BLaER1 (cell line): ENCODE measurements around the gene TNS1.

ENCODE experiments used
- H3K27ac ChIP-seq: shearing (Covaris generic); formaldehyde crosslinking; 2 replicates; pipeline ENCODE4 v1.8.1; 2022
- H3K27me3 ChIP-seq: shearing (Covaris generic); formaldehyde crosslinking; 2 replicates; pipeline ENCODE4 v1.8.1; 2022
- H3K36me3 ChIP-seq: shearing (Covaris generic); formaldehyde crosslinking; 2 replicates; pipeline ENCODE4 v1.8.1; 2022
- H3K4me1 ChIP-seq: shearing (Covaris generic); formaldehyde crosslinking; 2 replicates; pipeline ENCODE4 v1.8.1; 2022
- H3K4me2 ChIP-seq: shearing (Covaris generic); formaldehyde crosslinking; 2 replicates; pipeline ENCODE4 v1.8.1; 2022
- H3K4me3 ChIP-seq: shearing (Covaris generic); formaldehyde crosslinking; 2 replicates; pipeline ENCODE4 v1.8.1; 2022
- H3K9ac ChIP-seq: shearing (Covaris generic); formaldehyde crosslinking; 2 replicates; pipeline ENCODE4 v1.8.1; 2022
- H3K9me3 ChIP-seq: shearing (Covaris generic); formaldehyde crosslinking; 2 replicates; pipeline ENCODE4 v1.8.1; 2022
- H4K20me1 ChIP-seq: shearing (Covaris generic); formaldehyde crosslinking; 2 replicates; pipeline ENCODE4 v1.8.1; 2022
- Cebpa-rat ChIP-seq: shearing (Covaris generic); IDR thresholded peaks from 2 replicates; pipeline ENCODE4 v1.8.1; 2022

Gene TNS1

GRCh38 chr2:217977840-217978535 is 24.8 kb downstream of the TNS1 start:
- TF ChIP-seq Cebpa-rat: no peak
- Histone ChIP-seq H3K4me3 (no peak overlapping the region), H3K4me1 (peaks cover 17% of the 10 kb centered on the region), H3K27me3 (no peaks in the 10 kb centered on the region), H3K9me3 (peaks cover 4% of the 10 kb centered on the region; the same call in 1 of the 2 replicates), H3K27ac (no peak overlapping the region), H3K9ac (no peak overlapping the region), H4K20me1 (peaks cover 60% of the 10 kb centered on the region), H3K36me3 (peaks cover 95% of the 10 kb centered on the region), H3K4me2 (no peak overlapping the region)

GRCh38 chr2:217976301-217976700 is 26.5 kb downstream of the TNS1 start:
- TF ChIP-seq Cebpa-rat: no peak
- Histone ChIP-seq H3K4me2 (no peak overlapping the region), H4K20me1 (peaks cover 45% of the 10 kb centered on the region)

GRCh38 chr2:217975626-217976025 is 27.2 kb downstream of the TNS1 start:
- Histone ChIP-seq H3K9me3 (peaks cover 4% of the 10 kb centered on the region; the same call in 1 of the 2 replicates), H3K9ac (no peak overlapping the region), H3K4me1 (no peaks in the 10 kb centered on the region), H3K27me3 (no peaks in the 10 kb centered on the region), H4K20me1 (peaks cover 38% of the 10 kb centered on the region), H3K36me3 (peaks cover 96% of the 10 kb centered on the region), H3K4me3 (no peak overlapping the region), H3K4me2 (no peak overlapping the region), H3K27ac (no peak overlapping the region)
- TF ChIP-seq Cebpa-rat: no peak

More at GRCh38 chr2:217976301-217976700, 26.5 kb downstream of the TNS1 start:
- Histone ChIP-seq H3K27me3 (no peaks in the 10 kb centered on the region), H3K9ac (no peak overlapping the region), H3K36me3 (peaks cover 96% of the 10 kb centered on the region), H3K4me3 (no peak overlapping the region), H3K27ac (no peak overlapping the region), H3K9me3 (no peaks in the 10 kb centered on the region), H3K4me1 (peaks cover 4% of the 10 kb centered on the region)

GRCh38 chr2:217974389-217975005 is 28.3 kb downstream of the TNS1 start:
- no peaks in the 10 kb centered on the region for H3K4me1 ChIP-seq
- H3K9ac ChIP-seq: no peak overlapping the region
- H4K20me1 ChIP-seq: peaks cover 27% of the 10 kb centered on the region; the same call in 1 of the 2 replicates
- no peak overlapping the region for H3K27ac ChIP-seq
- H3K36me3 ChIP-seq: peaks cover 95% of the 10 kb centered on the region
- TF ChIP-seq Cebpa-rat: no peak
- no peak overlapping the region for H3K4me3 ChIP-seq
- no peaks in the 10 kb centered on the region for H3K27me3 ChIP-seq
- no peak overlapping the region for H3K4me2 ChIP-seq
- peaks cover 12% of the 10 kb centered on the region; the same call in 1 of the 2 replicates for H3K9me3 ChIP-seq

- H3K27ac ChIP-seq: no peak overlapping the region
- H3K4me3 ChIP-seq: no peak overlapping the region
- TF ChIP-seq Cebpa-rat: no peak
- no peak overlapping the region for H3K4me2 ChIP-seq
- peaks cover 7% of the 10 kb centered on the region; the same call in 1 of the 2 replicates for H3K4me1 ChIP-seq
- H3K36me3 ChIP-seq: peaks cover 84% of the 10 kb centered on the region
- no peaks in the 10 kb centered on the region for H3K27me3 ChIP-seq
- peaks cover 33% of the 10 kb centered on the region; the same call in 1 of the 2 replicates for H4K20me1 ChIP-seq
- peaks cover 12% of the 10 kb centered on the region; the same call in 1 of the 2 replicates for H3K9me3 ChIP-seq
- no peak overlapping the region for H3K9ac ChIP-seq
Observed at GRCh38 chr2:217973008-217973787, 29.6 kb downstream of the TNS1 start.

- TF ChIP-seq Cebpa-rat: no peak
- peaks cover 7% of the 10 kb centered on the region; the same call in 1 of the 2 replicates for H3K4me1 ChIP-seq
- no peak overlapping the region for H3K27ac ChIP-seq
- H3K27me3 ChIP-seq: no peaks in the 10 kb centered on the region
- H3K9ac ChIP-seq: no peak overlapping the region
- H4K20me1 ChIP-seq: peaks cover 40% of the 10 kb centered on the region; the same call in 1 of the 2 replicates
- H3K4me3 ChIP-seq: no peak overlapping the region
- H3K4me2 ChIP-seq: no peak overlapping the region
- H3K36me3 ChIP-seq: peaks cover 78% of the 10 kb centered on the region
- H3K9me3 ChIP-seq: peaks cover 12% of the 10 kb centered on the region; the same call in 1 of the 2 replicates
Observed at GRCh38 chr2:217972490-217972889, 30.3 kb downstream of the TNS1 start.

GRCh38 chr2:217972037-217972436 is 30.8 kb downstream of the TNS1 start:
- H3K36me3 ChIP-seq: peaks cover 74% of the 10 kb centered on the region
- no peak overlapping the region for H3K4me2 ChIP-seq
- H3K27me3 ChIP-seq: no peaks in the 10 kb centered on the region
- H3K4me3 ChIP-seq: no peak overlapping the region
- no peak overlapping the region for H3K9ac ChIP-seq
- H3K4me1 ChIP-seq: peaks cover 7% of the 10 kb centered on the region; the same call in 1 of the 2 replicates
- TF ChIP-seq Cebpa-rat: no peak
- H3K27ac ChIP-seq: no peak overlapping the region
- H4K20me1 ChIP-seq: peaks cover 42% of the 10 kb centered on the region
- peaks cover 12% of the 10 kb centered on the region; the same call in 1 of the 2 replicates for H3K9me3 ChIP-seq

- Histone ChIP-seq H3K4me3 (no peak overlapping the region), H3K9me3 (peaks cover 12% of the 10 kb centered on the region; the same call in 1 of the 2 replicates), H3K27ac (no peak overlapping the region), H3K27me3 (no peaks in the 10 kb centered on the region), H3K4me1 (peaks cover 7% of the 10 kb centered on the region; the same call in 1 of the 2 replicates), H3K4me2 (no peak overlapping the region), H3K9ac (no peak overlapping the region), H4K20me1 (peaks cover 46% of the 10 kb centered on the region), H3K36me3 (peaks cover 72% of the 10 kb centered on the region)
- no peak for TF ChIP-seq Cebpa-rat
Observed at GRCh38 chr2:217971166-217971565, 31.6 kb downstream of the TNS1 start.

- TF ChIP-seq Cebpa-rat: no peak
- peaks cover 72% of the 10 kb centered on the region for H3K36me3 ChIP-seq
Observed at GRCh38 chr2:217970206-217970605, 32.6 kb downstream of the TNS1 start.

More at GRCh38 chr2:217970206-217970605, 32.6 kb downstream of the TNS1 start:
- H3K27ac ChIP-seq: no peak overlapping the region
- H3K4me1 ChIP-seq: peaks cover 12% of the 10 kb centered on the region; the same call in 1 of the 2 replicates
- H3K9me3 ChIP-seq: peaks cover 12% of the 10 kb centered on the region; the same call in 1 of the 2 replicates
- peaks cover 52% of the 10 kb centered on the region for H4K20me1 ChIP-seq
- H3K4me2 ChIP-seq: no peak overlapping the region
- no peak overlapping the region for H3K4me3 ChIP-seq
- no peaks in the 10 kb centered on the region for H3K27me3 ChIP-seq
- no peak overlapping the region for H3K9ac ChIP-seq
